ENCODE data around the gene MINDY4.

Gene MINDY4

DNA sequence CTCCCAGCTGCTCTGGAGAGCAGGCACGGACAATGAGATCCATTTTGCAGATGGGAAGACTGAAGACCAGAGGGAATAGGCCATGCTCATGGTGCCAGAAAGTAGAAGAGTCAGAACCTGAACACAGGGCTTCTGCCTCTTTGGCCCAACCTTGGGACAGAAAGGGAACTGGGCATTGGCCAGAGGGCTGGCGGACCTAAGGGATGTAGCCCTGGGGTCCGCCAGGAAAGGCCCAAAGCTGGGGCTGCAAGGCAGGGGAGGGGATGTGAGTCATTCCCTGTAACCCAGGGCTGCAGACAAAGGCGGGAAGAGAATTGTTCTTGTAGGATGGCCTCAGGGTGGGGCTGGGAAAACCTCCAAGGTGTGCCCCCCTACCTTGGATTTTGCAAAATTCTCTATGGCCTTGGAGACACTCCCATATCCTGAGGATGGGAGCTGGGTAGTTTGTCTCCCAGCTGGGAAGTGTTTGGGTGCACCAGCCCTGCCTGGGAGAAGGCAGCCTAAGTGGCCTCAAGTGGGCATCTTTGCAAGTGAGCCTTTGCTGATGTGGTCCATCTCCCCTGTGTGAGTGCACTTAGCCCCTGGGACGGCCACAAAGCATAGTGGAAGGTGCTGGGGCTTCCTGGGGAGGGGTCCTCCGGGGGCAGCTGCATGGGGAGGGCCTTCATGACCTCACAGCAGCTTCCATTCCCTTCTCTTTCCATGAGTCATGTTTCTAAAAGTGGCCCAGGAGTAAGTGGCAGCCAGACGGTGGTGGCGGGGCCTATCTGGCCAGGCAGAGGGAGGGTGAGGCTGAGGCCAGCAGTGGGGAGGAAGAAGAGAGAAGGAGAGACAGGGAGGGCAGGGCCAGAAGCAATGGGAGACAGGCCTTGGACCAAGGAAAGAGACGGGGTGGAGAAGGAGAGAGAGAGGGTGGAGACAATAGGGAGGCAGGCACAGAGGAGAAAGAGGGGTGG is 149.6 kb downstream of the MINDY4 start (continued):
- TF ChIP-seq ZNF24 (tag by site-specific recombination; IDR thresholded peaks at IDR 0.05), result no peak
- TF ChIP-seq ZNF664 (tag by site-specific recombination; IDR thresholded peaks at IDR 0.05), result no peak

DNA sequence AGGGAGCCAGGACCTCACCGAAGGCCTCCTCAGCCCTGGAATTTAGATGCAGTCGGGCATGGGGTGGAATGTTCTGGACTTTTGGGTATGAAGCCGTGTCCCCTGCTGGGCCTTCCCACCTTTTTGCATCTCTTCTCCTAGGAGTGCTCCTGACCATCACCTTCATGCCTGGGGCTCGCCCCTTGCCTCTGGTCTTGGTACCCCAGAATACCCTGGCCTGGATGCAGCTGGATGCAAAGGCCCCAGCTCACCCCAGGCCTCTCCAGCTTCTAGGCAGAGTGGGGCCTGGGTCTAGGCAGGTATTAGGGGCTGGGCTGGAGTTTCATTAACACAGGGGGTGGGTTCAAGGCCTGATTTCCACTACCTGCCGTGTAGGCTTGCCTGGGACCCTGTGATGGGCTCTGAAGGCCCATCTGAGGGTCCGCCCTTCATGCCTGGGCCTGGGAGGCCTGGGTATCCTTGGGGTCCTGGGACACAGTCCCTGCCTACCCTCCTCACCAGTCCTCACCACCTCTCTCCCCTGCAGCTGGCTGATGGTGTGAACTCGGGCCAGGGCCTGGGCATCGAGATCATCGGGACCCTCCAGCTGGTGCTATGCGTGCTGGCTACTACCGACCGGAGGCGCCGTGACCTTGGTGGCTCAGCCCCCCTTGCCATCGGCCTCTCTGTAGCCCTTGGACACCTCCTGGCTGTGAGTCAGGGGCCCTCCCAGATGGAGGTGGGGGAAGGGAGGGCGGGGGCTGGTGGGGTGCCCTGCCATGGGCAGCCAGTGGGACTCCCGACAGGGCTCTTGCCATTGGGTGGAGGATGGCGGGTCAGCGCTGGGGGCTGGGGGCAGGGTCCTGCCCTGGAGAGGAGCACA is 150.6 kb downstream of the MINDY4 start:
- H3K36me3 ChIP-seq (ENCODE audit: control insufficient read depth in 2 of 2, insufficient read depth in 1 of 2, low read length in 2 of 2), result no peaks in the 10 kb centered on the region
- no peak for TF ChIP-seq KLF1 (tag by site-specific recombination; IDR thresholded peaks at IDR 0.05)
- no peak for TF ChIP-seq ZNF596 (tag by site-specific recombination; IDR thresholded peaks at IDR 0.05)
- no peak for TF ChIP-seq ZNF350 (tag by site-specific recombination; IDR thresholded peaks at IDR 0.05)
- no peak for TF ChIP-seq ZNF501 (tag by site-specific recombination; IDR thresholded peaks at IDR 0.05)
- TF ChIP-seq, protein P1, sequence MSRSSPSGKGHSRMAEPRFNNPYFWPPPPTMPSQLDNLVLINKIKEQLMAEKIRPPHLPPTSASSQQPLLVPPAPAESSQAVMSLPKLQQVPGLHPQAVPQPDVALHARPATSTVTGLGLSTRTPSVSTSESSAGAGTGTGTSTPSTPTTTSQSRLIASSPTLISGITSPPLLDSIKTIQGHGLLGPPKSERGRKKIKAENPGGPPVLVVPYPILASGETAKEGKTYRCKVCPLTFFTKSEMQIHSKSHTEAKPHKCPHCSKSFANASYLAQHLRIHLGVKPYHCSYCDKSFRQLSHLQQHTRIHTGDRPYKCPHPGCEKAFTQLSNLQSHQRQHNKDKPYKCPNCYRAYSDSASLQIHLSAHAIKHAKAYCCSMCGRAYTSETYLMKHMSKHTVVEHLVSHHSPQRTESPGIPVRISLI (tag by site-specific recombination; IDR thresholded peaks at IDR 0.05), result no peak
- no peak for TF ChIP-seq SALL2 (tag by site-specific recombination; IDR thresholded peaks at IDR 0.05; ENCODE audit: borderline replicate concordance)
- no peak for TF ChIP-seq YY1 (tag by site-specific recombination; IDR thresholded peaks at IDR 0.05)
- TF ChIP-seq ZNF292 (tag by site-specific recombination; IDR thresholded peaks at IDR 0.05; ENCODE audit: borderline replicate concordance, low read depth), result no peak
- TF ChIP-seq ZNF138 (tag by site-specific recombination; IDR thresholded peaks at IDR 0.05; ENCODE audit: borderline replicate concordance), result no peak
- no peak for TF ChIP-seq MEIS1 (CRISPR knock-in tag; IDR thresholded peaks at IDR 0.05; ENCODE audit: borderline replicate concordance)
- TF ChIP-seq ZNF121 (tag by site-specific recombination; IDR thresholded peaks at IDR 0.05), result no peak
- TF ChIP-seq ZNF184 (tag by site-specific recombination; IDR thresholded peaks at IDR 0.05), result no peak
- TF ChIP-seq, protein P2, sequence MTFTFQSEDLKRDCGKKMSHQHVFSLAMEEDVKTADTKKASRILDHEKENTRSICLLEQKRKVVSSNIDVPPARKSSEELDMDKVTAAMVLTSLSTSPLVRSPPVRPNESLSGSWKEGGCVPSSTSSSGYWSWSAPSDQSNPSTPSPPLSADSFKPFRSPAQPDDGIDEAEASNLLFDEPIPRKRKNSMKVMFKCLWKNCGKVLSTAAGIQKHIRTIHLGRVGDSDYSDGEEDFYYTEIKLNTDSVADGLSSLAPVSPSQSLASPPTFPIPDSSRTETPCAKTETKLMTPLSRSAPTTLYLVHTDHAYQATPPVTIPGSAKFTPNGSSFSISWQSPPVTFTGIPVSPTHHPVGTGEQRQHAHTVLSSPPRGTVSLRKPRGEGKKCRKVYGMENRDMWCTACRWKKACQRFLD (tag by site-specific recombination; IDR thresholded peaks at IDR 0.05), result no peak
- no peak for TF ChIP-seq TCF7L2 (IDR thresholded peaks at IDR 0.05; ENCODE audit: borderline replicate concordance, low read depth, low read length)
- no peak for TF ChIP-seq ZNF521 (tag by site-specific recombination; IDR thresholded peaks at IDR 0.05)
- TF ChIP-seq, protein P3, sequence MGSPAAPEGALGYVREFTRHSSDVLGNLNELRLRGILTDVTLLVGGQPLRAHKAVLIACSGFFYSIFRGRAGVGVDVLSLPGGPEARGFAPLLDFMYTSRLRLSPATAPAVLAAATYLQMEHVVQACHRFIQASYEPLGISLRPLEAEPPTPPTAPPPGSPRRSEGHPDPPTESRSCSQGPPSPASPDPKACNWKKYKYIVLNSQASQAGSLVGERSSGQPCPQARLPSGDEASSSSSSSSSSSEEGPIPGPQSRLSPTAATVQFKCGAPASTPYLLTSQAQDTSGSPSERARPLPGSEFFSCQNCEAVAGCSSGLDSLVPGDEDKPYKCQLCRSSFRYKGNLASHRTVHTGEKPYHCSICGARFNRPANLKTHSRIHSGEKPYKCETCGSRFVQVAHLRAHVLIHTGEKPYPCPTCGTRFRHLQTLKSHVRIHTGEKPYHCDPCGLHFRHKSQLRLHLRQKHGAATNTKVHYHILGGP (tag by site-specific recombination; IDR thresholded peaks at IDR 0.05), result no peak
- no peak for TF ChIP-seq ZNF629 (tag by site-specific recombination; IDR thresholded peaks at IDR 0.05)
- TF ChIP-seq RBAK (tag by site-specific recombination; IDR thresholded peaks at IDR 0.05), result no peak
- no peak for TF ChIP-seq ZFP3 (tag by site-specific recombination; IDR thresholded peaks at IDR 0.05; ENCODE audit: low read depth)
- H3K27ac ChIP-seq (ENCODE audit: extremely low read depth, low read depth, low read length), result no peak overlapping the region
- CTCF ChIA-PET, result interaction anchor here (0.7 to 2.5 kb wide), 3 partner anchors 17 to 850 kb away, joined by 3 to 8 read pairs (median 7); no protein-coding TSS in a partner anchor
- no peaks in the 10 kb centered on the region for H3K4me1 ChIP-seq (ENCODE audit: control insufficient read depth, insufficient read depth, low read length)
- H3K4me3 ChIP-seq (ENCODE audit: low read depth, low read length), result no peak overlapping the region
- H3K9me3 ChIP-seq (ENCODE audit: control insufficient read depth, insufficient read depth, low read depth, low read length), result no peaks in the 10 kb centered on the region
- POLR2A ChIA-PET, result interaction anchor here (0.6 kb wide), 1 partner anchor 498 kb away, joined by 3 read pairs; no protein-coding TSS in a partner anchor
